Spinal cord (tissue), 10 donors: ENCODE results near the gene P2RY12. TPM values are rescaled to one million over a fixed set of nuclear protein-coding genes. Genes with fewer than 3 reads are reported as not detected.
A peak's percentile ranks its signal among the peaks of the same experiment; 100 is the strongest.

ENCODE experiments used
- DNase-seq, 6 donors: peaks; one replicate each; pipeline versions ENCODE4 v3.0.0 to v3.0.0-alpha.2; 2013 to 2015; ENCODE audit warnings: low spot score in 6 of 6, low read depth in 4 of 6
- H3K27ac ChIP-seq: one replicate; pipeline ENCODE4 v1.5.1; 2013; ENCODE audit warnings: low read depth, low read length, control low read depth
- H3K27me3 ChIP-seq: one replicate; pipeline ENCODE4 v1.6.1; 2013; ENCODE audit warnings: low read length; ENCODE audit not compliant: control insufficient read depth, insufficient read depth
- H3K36me3 ChIP-seq: one replicate; pipeline ENCODE4 v1.6.1; 2013; ENCODE audit warnings: low read length; ENCODE audit not compliant: control insufficient read depth, insufficient read depth
- H3K4me1 ChIP-seq: one replicate; pipeline ENCODE4 v1.6.1; 2013; ENCODE audit warnings: low read length; ENCODE audit not compliant: control insufficient read depth, insufficient read depth
- H3K4me3 ChIP-seq: one replicate; pipeline ENCODE4 v1.5.1; 2013; ENCODE audit warnings: low read depth, low read length, control low read depth
- H3K9me3 ChIP-seq: one replicate; pipeline ENCODE4 v1.6.1; 2013; ENCODE audit warnings: low read length; ENCODE audit not compliant: control insufficient read depth, insufficient read depth
- WGBS: methylation state at CpG from one replicate; pipeline ENCODE4 v1.1.5; 2013; ENCODE audit warnings: missing lambda C conversion rate; ENCODE audit not compliant: insufficient coverage; 5-methylcytosine and 5-hydroxymethylcytosine counted together
- long read RNA-seq, 4 donors: transcript quantifications; one replicate each; lab custom pipeline, GENCODE V29; 2026
- polyA plus RNA-seq, 2 donors: library from polyadenylated mRNA; unstranded; fragments of 120-200 nt; gene quantifications; one replicate each; pipeline ENCODE4 v1.2.1, GENCODE V29; 2013; ENCODE audit not compliant: insufficient read length in 2 of 2
- total RNA-seq, 2 donors: library from RNA; depleted of rRNA in 1 of 2; stranded (reverse); fragments of 120-200 nt in 1 of 2; fragments of >200 nt in 1 of 2; gene quantifications; one replicate each; pipeline versions ENCODE4 v1.2.3 to v1.2.4, GENCODE V29; 2013 to 2014
- donor health status: healthy.

P2RY12 gene
- 100 to 1,000 TPM in 1 of 2 donors, 10 to 100 TPM in 1; 64.9 to 167 TPM for total RNA-seq
- 100 to 1,000 TPM in 1 of 2 donors, 10 to 100 TPM in 1; 62.7 to 110 TPM for polyA plus RNA-seq
- long read RNA-seq, donor 1, transcript P2RY12-202 (2 exons, 960 nt), result major isoform, 42 of 46 reads
- long read RNA-seq, donor 1, partial matches to known transcripts, result 0 of 46 reads
- long read RNA-seq, donor 1, other reads (novel, unspliced or antisense), result 0 of 46 reads
- long read RNA-seq, donor 2, transcript P2RY12-202 (2 exons, 960 nt), result major isoform, 6 of 7 reads
- long read RNA-seq, donor 2, partial matches to known transcripts, result 0 of 7 reads
- long read RNA-seq, donor 2, other reads (novel, unspliced or antisense), result 0 of 7 reads
- long read RNA-seq, donor 3, transcript P2RY12-202 (2 exons, 960 nt), result major isoform, 16 of 23 reads
- long read RNA-seq, donor 3, transcript P2RY12-201 (3 exons, 1,766 nt), result minor isoform, 7 of 23 reads
- long read RNA-seq, donor 3, partial matches to known transcripts, result 0 of 23 reads
- long read RNA-seq, donor 3, other reads (novel, unspliced or antisense), result 0 of 23 reads
- long read RNA-seq, donor 4, result 0 reads

DNA sequence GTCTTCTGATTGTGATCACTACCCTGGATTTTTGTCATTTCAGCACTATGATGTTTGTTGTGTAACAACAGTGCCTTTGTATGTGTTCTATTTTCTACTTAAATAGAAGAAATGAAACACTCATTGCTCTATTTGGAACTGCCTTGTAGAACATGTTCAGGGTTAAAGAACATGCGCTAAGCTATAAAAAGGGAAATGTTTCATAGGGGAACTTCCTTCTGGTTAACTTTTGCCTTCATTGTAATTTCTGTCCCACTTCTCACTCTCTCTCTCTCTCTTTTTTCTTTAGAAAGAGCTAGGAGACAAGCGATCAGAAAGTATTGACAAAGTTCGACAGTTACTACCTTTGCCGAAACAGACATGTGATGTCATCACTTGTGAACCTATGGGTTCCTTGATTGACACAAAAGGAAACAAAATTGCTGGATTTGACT, at the start of gene P2RY12:
P2RY12 (minus strand) TSS at position 13 of the 434 bp plus-strand sequence. CDS start 45,908 bp downstream, outside the sequence.
- 100% methylated on average over 3 of the region's 4 CpGs for WGBS
- Histone ChIP-seq H3K27ac (peak within 1 kb of the TSS; percentile 70), H3K27me3 (no peaks in the 10 kb centered on the region), H3K4me1 (no peaks in the 10 kb centered on the region), H3K36me3 (peaks cover 4% of the 10 kb centered on the region), H3K4me3 (peak within 1 kb of the TSS; percentile 9), H3K9me3 (no peaks in the 10 kb centered on the region)
- peak in 1 of 6 donors; percentile 12 for DNase-seq

DNA sequence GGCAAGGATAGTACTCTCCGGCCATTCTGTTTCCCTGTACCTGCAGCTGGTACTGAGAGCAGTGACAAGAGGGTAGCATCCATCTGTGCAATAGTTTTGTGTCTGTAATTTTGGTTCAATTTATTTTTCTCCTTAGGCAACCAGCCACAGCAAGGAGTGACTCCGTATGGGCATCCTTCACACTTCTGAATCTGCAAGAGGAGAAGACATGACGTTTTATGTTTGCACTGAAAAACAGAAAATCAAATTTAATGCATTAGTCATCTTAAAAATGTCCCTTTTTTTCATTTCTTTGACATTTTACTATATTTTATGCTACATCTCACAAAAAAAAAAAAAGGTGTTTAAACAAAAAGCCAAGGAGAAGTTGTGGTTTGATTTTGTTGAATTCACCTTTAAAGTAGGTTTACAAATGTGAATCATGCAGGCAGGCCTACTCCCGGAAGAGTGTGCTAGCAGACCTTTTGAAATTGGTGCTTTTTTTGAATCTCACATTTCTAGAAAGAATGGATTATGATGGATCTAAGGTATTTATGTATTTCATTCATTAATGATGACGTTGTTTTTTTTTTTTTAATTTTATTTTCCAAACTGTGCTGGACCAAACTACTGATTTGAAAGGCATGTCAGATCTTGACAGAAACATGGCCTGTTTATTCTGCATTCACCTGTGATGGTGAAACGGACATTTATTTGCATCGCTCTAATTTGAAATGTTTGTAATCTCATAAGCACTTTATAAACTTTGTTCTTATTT, 48.2 kb upstream of the P2RY12 start:
- H3K4me1 ChIP-seq, result no peaks in the 10 kb centered on the region
- 50% methylated on average over 2 of the region's 7 CpGs for WGBS
- DNase-seq, result no peak
- H3K27me3 ChIP-seq, result no peaks in the 10 kb centered on the region
- no peak overlapping the region for H3K4me3 ChIP-seq
- H3K27ac ChIP-seq, result no peak overlapping the region
- H3K9me3 ChIP-seq, result no peaks in the 10 kb centered on the region
- H3K36me3 ChIP-seq, result peaks cover 3% of the 10 kb centered on the region

DNA sequence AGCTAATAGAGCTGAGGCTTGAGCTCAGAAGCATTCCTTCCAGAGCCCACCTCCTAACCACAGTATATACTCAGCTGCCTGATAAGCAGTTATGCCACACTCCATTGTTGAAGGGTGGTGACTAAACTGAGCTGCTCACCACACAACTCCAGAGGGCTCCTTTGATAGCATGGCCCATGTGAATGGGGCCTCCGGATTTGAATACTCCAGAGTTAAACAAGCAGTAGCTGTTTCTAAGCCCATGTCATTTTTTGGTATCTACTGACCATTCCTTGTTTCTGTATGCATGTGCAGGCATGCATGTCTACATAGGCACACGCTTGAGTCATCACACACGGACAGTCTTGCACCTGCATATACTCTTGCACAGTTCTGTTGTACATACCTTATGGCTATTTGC, 47.4 kb upstream of the P2RY12 start:
- no peaks in the 10 kb centered on the region for H3K27me3 ChIP-seq
- peaks cover 3% of the 10 kb centered on the region for H3K36me3 ChIP-seq
- H3K9me3 ChIP-seq, result no peaks in the 10 kb centered on the region
- DNase-seq, result no peak
- no peak overlapping the region for H3K4me3 ChIP-seq
- WGBS, result 93% methylated on average over 1 of the region's 3 CpGs
- H3K4me1 ChIP-seq, result no peaks in the 10 kb centered on the region
- no peak overlapping the region for H3K27ac ChIP-seq

DNA sequence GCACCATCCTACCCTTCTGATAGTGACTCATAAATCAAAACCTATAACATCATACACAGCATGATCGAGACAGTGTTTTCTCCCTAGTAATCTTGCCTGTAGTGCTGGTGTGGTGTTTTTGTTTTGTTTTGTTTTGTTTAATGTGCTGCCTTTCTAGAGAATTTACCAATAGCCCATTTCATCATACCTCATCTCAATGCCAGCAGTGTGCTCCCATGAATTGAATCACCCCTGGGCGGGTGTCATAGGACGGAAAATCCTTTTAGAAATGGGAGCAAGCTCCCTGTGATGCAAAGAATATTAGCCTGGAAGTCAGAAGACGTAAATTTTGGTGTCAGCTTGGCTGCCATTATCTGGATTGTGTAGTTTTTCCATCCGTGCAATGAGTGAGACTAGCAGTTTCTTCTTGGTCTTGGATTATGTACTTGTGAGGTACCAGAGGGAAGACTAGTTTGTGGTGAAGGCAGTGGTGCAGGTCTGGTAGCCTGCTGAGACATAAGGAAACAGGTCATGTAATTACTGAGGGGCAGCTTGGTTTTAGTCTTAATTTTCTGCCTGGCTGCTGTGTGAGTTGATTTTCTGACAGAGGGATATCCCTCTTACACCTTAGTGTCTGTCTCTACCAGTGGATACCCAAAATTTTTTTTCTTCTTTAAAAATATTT, 46.4 kb upstream of the P2RY12 start:
- WGBS, result 83% methylated on average over 4 of the region's 5 CpGs
- DNase-seq, result no peak
- H3K27ac ChIP-seq, result no peak overlapping the region
- H3K4me1 ChIP-seq, result no peaks in the 10 kb centered on the region
- H3K27me3 ChIP-seq, result no peaks in the 10 kb centered on the region
- peaks cover 3% of the 10 kb centered on the region for H3K36me3 ChIP-seq
- H3K4me3 ChIP-seq, result no peak overlapping the region
- H3K9me3 ChIP-seq, result no peaks in the 10 kb centered on the region

- Histone ChIP-seq H3K4me1 (no peaks in the 10 kb centered on the region), H3K27me3 (no peaks in the 10 kb centered on the region), H3K36me3 (peaks cover 6% of the 10 kb centered on the region), H3K9me3 (no peaks in the 10 kb centered on the region), H3K4me3 (no peak overlapping the region), H3K27ac (no peak overlapping the region)
- no CpG with 5 or more reads among the region's 2 CpGs for WGBS
- no peak for DNase-seq
Observed at GRCh38 chr3:151428386-151428785, 43.8 kb upstream of the P2RY12 start.

GRCh38 chr3:151426341-151426657, 41.7 kb upstream of the P2RY12 start:
- Histone ChIP-seq H3K27ac (no peak overlapping the region), H3K4me1 (no peaks in the 10 kb centered on the region), H3K9me3 (no peaks in the 10 kb centered on the region), H3K4me3 (no peak overlapping the region), H3K27me3 (no peaks in the 10 kb centered on the region), H3K36me3 (peaks cover 6% of the 10 kb centered on the region)
- no peak for DNase-seq

GRCh38 chr3:151425627-151426340, 41.2 kb upstream of the P2RY12 start:
- no peak overlapping the region for H3K4me3 ChIP-seq
- H3K36me3 ChIP-seq, result peaks cover 6% of the 10 kb centered on the region
- no peak overlapping the region for H3K27ac ChIP-seq
- H3K27me3 ChIP-seq, result no peaks in the 10 kb centered on the region
- H3K9me3 ChIP-seq, result no peaks in the 10 kb centered on the region
- 80% methylated on average over 1 of the region's 4 CpGs for WGBS
- DNase-seq, result peak in 1 of 6 donors; percentile 53
- no peaks in the 10 kb centered on the region for H3K4me1 ChIP-seq

GRCh38 chr3:151423091-151423490, 38.5 kb upstream of the P2RY12 start:
- H3K36me3 ChIP-seq, result peaks cover 2% of the 10 kb centered on the region
- H3K4me1 ChIP-seq, result no peaks in the 10 kb centered on the region
- no peak overlapping the region for H3K27ac ChIP-seq
- no peak overlapping the region for H3K4me3 ChIP-seq
- no peak for DNase-seq
- H3K9me3 ChIP-seq, result no peaks in the 10 kb centered on the region
- H3K27me3 ChIP-seq, result no peaks in the 10 kb centered on the region
- no CpG with 5 or more reads among the region's 5 CpGs for WGBS

GRCh38 chr3:151421938-151422337, 37.4 kb upstream of the P2RY12 start:
- no peaks in the 10 kb centered on the region for H3K27me3 ChIP-seq
- no peaks in the 10 kb centered on the region for H3K9me3 ChIP-seq
- no peak overlapping the region for H3K27ac ChIP-seq
- no peaks in the 10 kb centered on the region for H3K4me1 ChIP-seq
- DNase-seq, result no peak
- 85% methylated on average over 2 of the region's 4 CpGs for WGBS
- no peak overlapping the region for H3K4me3 ChIP-seq
- peaks cover 2% of the 10 kb centered on the region for H3K36me3 ChIP-seq
